NB4 (cell line): ENCODE data around the gene SPTY2D1.
"Not testable (repeated sequence)": the region's sequence is repeated elsewhere in the genome, so short reads cannot be mapped to it uniquely, and the experiment has no call there.

ENCODE experiments used
- DNase-seq: peaks from one replicate; pipeline ENCODE4 v3.0.0; 2010; ENCODE audit warnings: low read depth
- H3K4me3 ChIP-seq: one replicate; pipeline ENCODE4 v1.5.1; 2011; ENCODE audit warnings: mild to moderate bottlenecking, low read depth, low read length, moderate library complexity
- CTCF ChIP-seq: IDR thresholded peaks from one replicate; pipeline ENCODE4 v1.5.1; 2012; ENCODE audit warnings: low read depth, low read length
- MAX ChIP-seq: IDR thresholded peaks from 2 replicates; pipeline ENCODE4 v1.6.1; 2011; ENCODE audit warnings: low read depth, low read length
- MYC ChIP-seq: IDR thresholded peaks from 2 replicates; pipeline ENCODE4 v1.6.1; 2011; ENCODE audit warnings: low read depth, low read length
- POLR2A ChIP-seq: IDR thresholded peaks from 2 replicates; pipeline ENCODE4 v1.6.1; 2011; ENCODE audit warnings: mild to moderate bottlenecking; ENCODE audit not compliant: insufficient read length; ENCODE audit errors: extremely low read depth

The SPTY2D1 gene

GRCh38 chr11:18669711-18670110 lies 35.6 kb upstream of the SPTY2D1 start:
- TF ChIP-seq CTCF (no peak), MAX (no peak), MYC (no peak), POLR2A (no peak)
- no peak for DNase-seq
- no peak overlapping the region for H3K4me3 ChIP-seq

GRCh38 chr11:18669219-18669596 lies 35.1 kb upstream of the SPTY2D1 start:
- TF ChIP-seq MYC (no peak), MAX (no peak)
- no peak overlapping the region for H3K4me3 ChIP-seq
- peak; percentile 24 for DNase-seq

- no peak overlapping the region for H3K4me3 ChIP-seq
- no peak for DNase-seq
- no peak for TF ChIP-seq MAX
- no peak for TF ChIP-seq CTCF
These were observed 34.0 kb upstream of the SPTY2D1 start for GRCh38 chr11:18668131-18668530.

- H3K4me3 ChIP-seq, DNase-seq: not testable (repeated sequence)
These were observed 31.3 kb upstream of the SPTY2D1 start for GRCh38 chr11:18665353-18665872.

GRCh38 chr11:18657673-18658072 lies 23.5 kb upstream of the SPTY2D1 start:
- TF ChIP-seq CTCF (no peak), MAX (no peak), POLR2A (no peak), MYC (no peak)
- no peak for DNase-seq
- H3K4me3 ChIP-seq, result no peak overlapping the region

- TF ChIP-seq CTCF (peak; percentile 89), POLR2A (peak; percentile 35), MYC (peak; percentile 50), MAX (peak; percentile 63; the same call in 1 of the 2 replicates)
- DNase-seq, result peak; percentile 95
- H3K4me3 ChIP-seq, result peak overlapping the region; percentile 70
These were observed 16.9 kb upstream of the SPTY2D1 start for GRCh38 chr11:18650859-18651557.

- DNase-seq, result no peak
- peak overlapping the region; percentile 70 for H3K4me3 ChIP-seq
- TF ChIP-seq MYC, result no peak
These were observed 16.2 kb upstream of the SPTY2D1 start for GRCh38 chr11:18650353-18650752.

GRCh38 chr11:18643034-18643433 lies 8.9 kb upstream of the SPTY2D1 start:
- not testable (repeated sequence) for DNase-seq, H3K4me3 ChIP-seq
